Caco-2 (cell line): ENCODE measurements around the gene CTNND2. TPM values are rescaled to one million over a fixed set of nuclear protein-coding genes. Genes with fewer than 3 reads are reported as not detected.

Experiments used
- BruUV-seq: library from RNA; stranded (reverse); fragments of 400-500 nt; replicated peaks from 2 replicates; lab custom pipeline; 2021; lab: Mats Ljungman, UMichigan
- CTCF ChIA-PET: fragments of 300-600 bp; sonication (Branson Sonifier 250); formaldehyde crosslinking; loops from one replicate; lab custom pipeline; 2022; ENCODE audit warnings: antibody characterized with exemption; lab: Charles Lee
- POLR2A ChIA-PET: fragments of 300-600 bp; sonication (Branson Sonifier 250); formaldehyde crosslinking; loops from one replicate; lab custom pipeline; 2022; ENCODE audit warnings: antibody characterized with exemption; lab: Charles Lee
- DNase-seq, 2 experiments: peaks; one replicate each; pipeline versions ENCODE4 v3.0.0 to v3.0.0-alpha.2; 2020 to 2022
- H3K27me3 ChIP-seq: replicated peaks from 2 replicates; pipeline ENCODE4 v1.6.0; 2011; ENCODE audit warnings: low read length; ENCODE audit not compliant: control insufficient read depth, insufficient read depth
- H3K36me3 ChIP-seq: 2 replicates; pipeline ENCODE4 v1.5.1; 2011; ENCODE audit warnings: low read length; ENCODE audit not compliant: control insufficient read depth, insufficient read depth
- H3K4me1 ChIP-seq: fragments of 250-450 bp; sonication (Bioruptor Pico); 2 replicates; pipeline ENCODE4 v1.5.1; 2020; ENCODE audit warnings: mild to moderate bottlenecking
- H3K4me3 ChIP-seq: 2 replicates; pipeline ENCODE4 v1.5.1; 2011; ENCODE audit warnings: low read depth, mild to moderate bottlenecking, control low read depth, low read length
- H3K9me3 ChIP-seq: fragments of 250-450 bp; sonication (Bioruptor Pico); 2 replicates; pipeline ENCODE4 v1.5.1; 2020; ENCODE audit warnings: mild to moderate bottlenecking, moderate library complexity
- H3K27ac Mint-ChIP-seq: one replicate; pipeline ENCODE4 v1.8.0; 2022; ENCODE audit warnings: mixed read lengths; ENCODE audit not compliant: unreplicated experiment
- H3K27me3 Mint-ChIP-seq: one replicate; pipeline ENCODE4 v1.8.0; 2022; ENCODE audit warnings: mixed read lengths; ENCODE audit not compliant: insufficient read depth, unreplicated experiment
- H3K36me3 Mint-ChIP-seq: one replicate; pipeline ENCODE4 v1.8.0; 2022; ENCODE audit warnings: mild to moderate bottlenecking, mixed read lengths; ENCODE audit not compliant: insufficient read depth, unreplicated experiment
- H3K4me1 Mint-ChIP-seq: one replicate; pipeline ENCODE4 v1.8.0; 2022; ENCODE audit warnings: low read depth, mixed read lengths; ENCODE audit not compliant: unreplicated experiment
- H3K4me3 Mint-ChIP-seq: one replicate; pipeline ENCODE4 v1.8.0; 2022; ENCODE audit warnings: mild to moderate bottlenecking, moderate library complexity, mixed read lengths; ENCODE audit not compliant: unreplicated experiment
- H3K9me3 Mint-ChIP-seq: one replicate; pipeline ENCODE4 v1.8.0; 2022; ENCODE audit warnings: mixed read lengths; ENCODE audit not compliant: unreplicated experiment
- intact Hi-C: fragments of 100-400 bp; cut with micrococcal nuclease; formaldehyde crosslinking; loops from one replicate; pipeline ENCODE4 v1.10.0; 2022; ENCODE audit not compliant: unreplicated experiment
- total RNA-seq: library from RNA; stranded (reverse); gene quantifications from 2 replicates; pipeline ENCODE4 v1.2.3, GENCODE V29; 2022
- TF ChIP-seq, protein P1 (sequence below), 2 experiments: fragments of 200-600 bp in 1 of 2; IDR thresholded peaks; 1 replicate in 1 of 2; 2 replicates in 1 of 2; pipeline versions ENCODE4 v1.5.1 to v1.8.0; 2011 to 2022; ENCODE audit warnings: antibody characterized with exemption in 1 of 2, control low read depth in 1 of 2, inconsistent platforms in 1 of 2, low read depth in 1 of 2, low read length in 1 of 2, mild to moderate bottlenecking in 1 of 2, moderate library complexity in 1 of 2; ENCODE audit not compliant: insufficient read depth in 1 of 2, severe bottlenecking in 1 of 2, unreplicated experiment in 1 of 2

CTNND2 gene
- total RNA-seq, 1 experiment from 2014 or later = 0.32 TPM

DNA sequence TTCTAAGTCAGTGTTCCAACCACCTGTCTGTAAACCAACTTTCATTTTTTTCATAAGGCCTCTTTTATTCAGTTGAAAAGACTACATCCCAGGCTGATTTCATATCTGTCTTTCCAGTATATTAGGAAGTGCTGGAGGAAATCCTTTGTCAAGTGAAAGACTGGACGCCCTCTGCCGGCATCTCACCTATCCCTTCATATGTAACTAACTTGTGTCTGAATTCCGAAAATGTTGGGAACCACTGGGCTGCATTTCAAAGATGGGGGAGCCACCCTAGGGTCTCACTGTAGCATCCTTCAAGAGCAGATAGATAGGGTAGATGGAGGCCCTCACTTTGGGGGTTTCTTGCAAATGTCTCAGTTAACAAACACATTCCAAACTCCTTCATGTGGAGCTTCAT, 569.8 kb downstream of the CTNND2 start:
- DNase-seq = no peak
- TF ChIP-seq, protein P1, sequence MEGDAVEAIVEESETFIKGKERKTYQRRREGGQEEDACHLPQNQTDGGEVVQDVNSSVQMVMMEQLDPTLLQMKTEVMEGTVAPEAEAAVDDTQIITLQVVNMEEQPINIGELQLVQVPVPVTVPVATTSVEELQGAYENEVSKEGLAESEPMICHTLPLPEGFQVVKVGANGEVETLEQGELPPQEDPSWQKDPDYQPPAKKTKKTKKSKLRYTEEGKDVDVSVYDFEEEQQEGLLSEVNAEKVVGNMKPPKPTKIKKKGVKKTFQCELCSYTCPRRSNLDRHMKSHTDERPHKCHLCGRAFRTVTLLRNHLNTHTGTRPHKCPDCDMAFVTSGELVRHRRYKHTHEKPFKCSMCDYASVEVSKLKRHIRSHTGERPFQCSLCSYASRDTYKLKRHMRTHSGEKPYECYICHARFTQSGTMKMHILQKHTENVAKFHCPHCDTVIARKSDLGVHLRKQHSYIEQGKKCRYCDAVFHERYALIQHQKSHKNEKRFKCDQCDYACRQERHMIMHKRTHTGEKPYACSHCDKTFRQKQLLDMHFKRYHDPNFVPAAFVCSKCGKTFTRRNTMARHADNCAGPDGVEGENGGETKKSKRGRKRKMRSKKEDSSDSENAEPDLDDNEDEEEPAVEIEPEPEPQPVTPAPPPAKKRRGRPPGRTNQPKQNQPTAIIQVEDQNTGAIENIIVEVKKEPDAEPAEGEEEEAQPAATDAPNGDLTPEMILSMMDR (IDR thresholded peaks at IDR 0.05; ENCODE audit: insufficient read depth in 1 of 2, low read depth in 1 of 2, low read length in 1 of 2, severe bottlenecking in 1 of 2, unreplicated experiment in 1 of 2) = peak in 1 of 2 experiments; percentile 30
- ChIA-PET CTCF (no interaction called here), POLR2A (no interaction called here)
- Mint-ChIP-seq H3K4me1 (no peaks in the 10 kb centered on the region), H3K36me3 (no peaks in the 10 kb centered on the region), H3K27ac (no peak overlapping the region), H3K4me3 (no peak overlapping the region), H3K9me3 (peaks cover 10% of the 10 kb centered on the region), H3K27me3 (no peaks in the 10 kb centered on the region)
- intact Hi-C loops = loop anchor here (1.0 to 5.0 kb wide), 2 partner anchors 42 to 67 kb away; no protein-coding TSS in a partner anchor
- Histone ChIP-seq H3K9me3 (no peaks in the 10 kb centered on the region), H3K36me3 (no peaks in the 10 kb centered on the region), H3K4me1 (no peaks in the 10 kb centered on the region), H3K4me3 (no peak overlapping the region), H3K27me3 (no peaks in the 10 kb centered on the region; the same call in 1 of the 2 replicates)
- BruUV-seq = no TSS peak

DNA sequence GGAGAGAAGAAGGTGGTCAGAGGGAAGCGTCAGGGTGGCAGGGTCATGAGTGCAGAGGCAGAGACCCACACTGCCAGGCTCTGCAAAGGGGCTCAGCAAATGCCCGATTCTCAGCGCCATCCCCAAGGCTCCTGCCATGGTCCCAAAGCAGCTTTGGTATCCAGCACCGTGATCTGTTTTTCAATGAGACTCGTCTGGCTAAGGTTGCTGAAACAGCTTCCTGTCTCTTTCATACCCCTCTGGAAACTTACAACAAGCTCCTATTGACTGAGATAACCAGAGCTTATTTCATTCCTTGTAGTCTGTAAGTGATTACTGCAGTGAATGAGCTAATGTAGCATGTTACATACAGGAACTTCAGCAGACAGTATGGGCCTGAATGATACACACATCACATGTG, 574.6 kb downstream of the CTNND2 start:
- intact Hi-C loops = loop anchor here (5.0 kb wide), 1 partner anchor 37 kb away; no protein-coding TSS in a partner anchor
- Histone ChIP-seq H3K27me3 (no peaks in the 10 kb centered on the region), H3K4me1 (peaks cover 10% of the 10 kb centered on the region), H3K9me3 (no peaks in the 10 kb centered on the region), H3K4me3 (no peak overlapping the region), H3K36me3 (no peaks in the 10 kb centered on the region)
- Mint-ChIP-seq H3K27ac (no peak overlapping the region), H3K4me3 (no peak overlapping the region), H3K9me3 (peaks cover 10% of the 10 kb centered on the region), H3K27me3 (no peaks in the 10 kb centered on the region), H3K4me1 (peaks cover 11% of the 10 kb centered on the region), H3K36me3 (no peaks in the 10 kb centered on the region)
- no peak for DNase-seq
- CTCF ChIA-PET = no interaction called here
- no TSS peak for BruUV-seq
- POLR2A ChIA-PET = no interaction called here
- TF ChIP-seq, protein P1 (IDR thresholded peaks at IDR 0.05; ENCODE audit: insufficient read depth in 1 of 2, low read depth in 1 of 2, low read length in 1 of 2, severe bottlenecking in 1 of 2, unreplicated experiment in 1 of 2) = no peak

DNA sequence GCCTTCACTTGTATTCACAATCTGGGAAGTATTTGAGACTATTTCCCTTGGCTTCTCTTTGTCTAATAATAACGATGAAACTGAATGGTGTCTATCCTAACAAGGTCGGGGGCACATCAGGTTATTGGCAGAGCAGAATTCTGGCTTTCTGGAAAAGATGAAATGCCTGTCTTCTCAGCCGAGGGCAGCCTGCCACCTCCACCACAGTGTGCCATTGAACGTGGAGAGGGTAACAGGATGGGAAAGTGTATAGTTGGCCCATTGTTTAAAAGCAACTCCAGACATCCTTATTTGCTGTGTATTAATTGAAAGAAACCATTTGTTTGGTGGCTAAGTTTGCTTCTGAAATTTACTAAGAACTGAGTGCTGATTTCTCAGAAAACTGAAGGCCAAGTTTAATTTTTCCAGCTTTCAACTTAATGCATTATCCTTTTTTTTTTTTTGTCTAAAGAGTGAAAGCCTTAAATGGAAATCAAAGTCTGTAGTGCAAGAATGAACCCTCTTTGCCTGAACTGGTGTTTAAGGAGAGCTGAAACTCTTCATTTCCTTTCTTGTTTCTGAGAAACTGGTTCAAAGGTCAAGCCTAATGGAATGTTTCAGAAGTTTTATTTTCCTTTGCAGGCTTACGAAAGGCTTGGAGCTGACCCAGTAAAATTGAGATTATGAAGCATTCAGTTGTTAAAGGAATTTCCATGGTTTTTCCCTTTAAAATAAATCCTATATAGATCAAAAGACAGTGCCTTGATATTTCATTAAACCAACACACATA, 579.5 kb downstream of the CTNND2 start:
- intact Hi-C loops = loop anchor here (1.0 kb wide), 2 partner anchors 18 to 47 kb away; no protein-coding TSS in a partner anchor
- Mint-ChIP-seq H3K36me3 (no peaks in the 10 kb centered on the region), H3K4me3 (peak overlapping the region; percentile 33), H3K27me3 (no peaks in the 10 kb centered on the region), H3K27ac (peak overlapping the region; percentile 45), H3K4me1 (peaks cover 16% of the 10 kb centered on the region), H3K9me3 (no peaks in the 10 kb centered on the region)
- H3K9me3 ChIP-seq = no peaks in the 10 kb centered on the region
- TF ChIP-seq, protein P1 (IDR thresholded peaks at IDR 0.05; ENCODE audit: insufficient read depth in 1 of 2, low read depth in 1 of 2, low read length in 1 of 2, severe bottlenecking in 1 of 2, unreplicated experiment in 1 of 2) = no peak
- no peaks in the 10 kb centered on the region for H3K27me3 ChIP-seq
- CTCF ChIA-PET = no interaction called here
- H3K36me3 ChIP-seq = no peaks in the 10 kb centered on the region; the same call in 1 of the 2 replicates
- DNase-seq = peak in 1 of 2 experiments; percentile 49
- peaks cover 21% of the 10 kb centered on the region for H3K4me1 ChIP-seq
- no peak overlapping the region for H3K4me3 ChIP-seq
- POLR2A ChIA-PET = no interaction called here
- BruUV-seq = no TSS peak
